HepG2 (cell line): ENCODE results near the gene RAD51. TPM values are rescaled to one million over a fixed set of nuclear protein-coding genes. Genes with fewer than 3 reads are reported as not detected.

Experiments
- AFF4 ChIP-seq: sonication (generic); formaldehyde crosslinking; IDR thresholded peaks from 2 replicates; pipeline ENCODE4 v1.4.0; 2020; ENCODE audit warnings: missing genetic modification reagents
- ARNT ChIP-seq: fragments of 450-650 bp; IDR thresholded peaks from 2 replicates; pipeline ENCODE4 v1.6.1; 2017
- ATAD3A ChIP-seq: sonication (generic); formaldehyde crosslinking; IDR thresholded peaks from 2 replicates; pipeline ENCODE4 v1.4.0; 2020; ENCODE audit warnings: missing genetic modification reagents
- CHD2 ChIP-seq: IDR thresholded peaks from 2 replicates; pipeline ENCODE4 v1.6.1; 2011; ENCODE audit warnings: low read depth, low read length, improper control_type of control experiment
- DNMT1 ChIP-seq: sonication (generic); formaldehyde crosslinking; IDR thresholded peaks from 2 replicates; pipeline ENCODE4 v1.5.1; 2020; ENCODE audit warnings: mild to moderate bottlenecking, missing genetic modification reagents
- FOSL2 ChIP-seq: sonication (generic); formaldehyde crosslinking; IDR thresholded peaks from 2 replicates; pipeline ENCODE4 v1.4.0; 2020; ENCODE audit warnings: missing genetic modification reagents
- KDM4B ChIP-seq: sonication (generic); formaldehyde crosslinking; IDR thresholded peaks from 2 replicates; pipeline ENCODE4 v1.4.0; 2020; ENCODE audit warnings: missing genetic modification reagents
- MAFG ChIP-seq: sonication (generic); formaldehyde crosslinking; IDR thresholded peaks from 2 replicates; pipeline ENCODE4 v1.5.1; 2020; ENCODE audit warnings: mild to moderate bottlenecking, missing genetic modification reagents
- NAIF1 ChIP-seq: sonication (generic); formaldehyde crosslinking; IDR thresholded peaks from 2 replicates; pipeline ENCODE4 v1.5.0; 2020; ENCODE audit warnings: mild to moderate bottlenecking, missing genetic modification reagents, borderline replicate concordance
- NR2F1 ChIP-seq, 2 experiments: fragments of 450-650 bp in 1 of 2; formaldehyde crosslinking in 1 of 2; IDR thresholded peaks; 2 replicates each; pipeline versions ENCODE4 v1.5.0 to v1.6.1; 2016 to 2020; ENCODE audit warnings: mild to moderate bottlenecking in 1 of 2, missing compliant biosample characterization in 1 of 2, missing genetic modification reagents in 1 of 2, moderate library complexity in 1 of 2
- PITX1 ChIP-seq: sonication (generic); formaldehyde crosslinking; IDR thresholded peaks from 2 replicates; pipeline ENCODE4 v1.5.1; 2020; ENCODE audit warnings: mild to moderate bottlenecking, missing genetic modification reagents
- RBM22 ChIP-seq: fragments of 200-400 bp; formaldehyde crosslinking; optimal IDR thresholded peaks from 2 replicates; pipeline ENCODE3; 2017; ENCODE audit warnings: mild to moderate bottlenecking, low read length, moderate library complexity
- SKI ChIP-seq: fragments of 450-650 bp; IDR thresholded peaks from one replicate; pipeline ENCODE4 v1.6.1; 2018; ENCODE audit warnings: mild to moderate bottlenecking; ENCODE audit not compliant: partially characterized antibody
- STAT6 ChIP-seq: sonication (generic); formaldehyde crosslinking; IDR thresholded peaks from 2 replicates; pipeline ENCODE4 v1.4.0; 2020; ENCODE audit warnings: missing genetic modification reagents, mild to moderate bottlenecking, borderline replicate concordance
- THAP8 ChIP-seq: sonication (generic); formaldehyde crosslinking; IDR thresholded peaks from 2 replicates; pipeline ENCODE4 v1.5.1; 2020; ENCODE audit warnings: missing genetic modification reagents, mild to moderate bottlenecking, borderline replicate concordance
- TRAFD1 ChIP-seq: sonication (generic); formaldehyde crosslinking; IDR thresholded peaks from 2 replicates; pipeline ENCODE4 v1.5.1; 2020; ENCODE audit warnings: missing genetic modification reagents, mild to moderate bottlenecking, borderline replicate concordance
- ZNF124 ChIP-seq: sonication (generic); formaldehyde crosslinking; IDR thresholded peaks from 2 replicates; pipeline ENCODE4 v1.4.0; 2020; ENCODE audit warnings: missing genetic modification reagents
- ZNF556 ChIP-seq: sonication (generic); formaldehyde crosslinking; IDR thresholded peaks from 2 replicates; pipeline ENCODE4 v1.4.0; 2020; ENCODE audit warnings: mild to moderate bottlenecking, missing genetic modification reagents, borderline replicate concordance
- ZNF703 ChIP-seq: sonication (generic); formaldehyde crosslinking; IDR thresholded peaks from 2 replicates; pipeline ENCODE4 v1.5.1; 2020; ENCODE audit warnings: missing genetic modification reagents, mild to moderate bottlenecking, moderate library complexity, borderline replicate concordance
- ZNF775 ChIP-seq: sonication (generic); formaldehyde crosslinking; IDR thresholded peaks from 2 replicates; pipeline ENCODE4 v1.4.0; 2020; ENCODE audit warnings: missing genetic modification reagents, mild to moderate bottlenecking, moderate library complexity, borderline replicate concordance
- ZSCAN25 ChIP-seq: sonication (generic); formaldehyde crosslinking; IDR thresholded peaks from 2 replicates; pipeline ENCODE4 v1.8.0; 2022; ENCODE audit warnings: mild to moderate bottlenecking, missing genetic modification reagents
- polyA plus RNA-seq, 8 experiments: library from polyadenylated mRNA; depleted of rRNA in 3 of 8; stranded (reverse) in 7 of 8; unstranded in 1 of 8; fragments of >200 nt; fragmentation: Illumina TruSeq in 4 of 8; extraction: Trizol in 4 of 8; gene quantifications; 2 replicates each; pipeline versions ENCODE4 v1.2.1 to v1.2.3, GENCODE V29; 2011 to 2016; ENCODE audit warnings: low read depth in 4 of 8, missing spikeins in 1 of 8, mixed read lengths in 1 of 8; ENCODE audit not compliant: insufficient read depth in 1 of 8
- total RNA-seq, 5 experiments: library from RNA; depleted of rRNA; stranded (reverse); fragments of >200 nt; fragmentation: Illumina TruSeq; extraction: Trizol; gene quantifications; 2 replicates each; pipeline ENCODE4 v1.2.3, GENCODE V29; 2016; ENCODE audit warnings: low read depth in 1 of 5

The RAD51 gene
- total and polyA plus RNA-seq, 2 of the 13 experiments (the other 11 are each of a cell fraction or from before 2014, with no cell fraction given), result 8.5 to 12.8 TPM

- no peak for TF ChIP-seq AFF4
- no peak for TF ChIP-seq ATAD3A (CRISPR knock-in tag)
- no peak for TF ChIP-seq THAP8
- TF ChIP-seq ZNF556 (CRISPR knock-in tag), result peak; percentile 58; the same call in 1 of the 2 replicates
- TF ChIP-seq KDM4B (CRISPR knock-in tag), result no peak
- no peak for TF ChIP-seq STAT6
- no peak for TF ChIP-seq ZSCAN25 (CRISPR knock-in tag)
- peak; percentile 50; the same call in 1 of the 2 replicates for TF ChIP-seq ZNF703 (CRISPR knock-in tag)
- peak; percentile 90 for TF ChIP-seq NAIF1
- no peak for TF ChIP-seq ARNT
- no peak; the same call in 1 of the 2 replicates for TF ChIP-seq FOSL2 (CRISPR knock-in tag)
- TF ChIP-seq DNMT1 (CRISPR knock-in tag), result peak; percentile 69; the same call in 1 of the 2 replicates
- TF ChIP-seq RBM22, result no peak
- TF ChIP-seq CHD2, result peak; percentile 62
- TF ChIP-seq ZNF124 (CRISPR knock-in tag), result no peak
- TF ChIP-seq PITX1, result 0 out of 2 replicates have a peak, but pooled peaks have one; percentile 43
- no peak for TF ChIP-seq NR2F1 (CRISPR knock-in tag; IDR thresholded peaks at IDR 0.05)
- no peak for TF ChIP-seq ZNF775 (CRISPR knock-in tag)
- no peak; the same call in 1 of the 2 replicates for TF ChIP-seq TRAFD1 (CRISPR knock-in tag)
- no peak for TF ChIP-seq MAFG (CRISPR knock-in tag)
- TF ChIP-seq SKI, result no peak
Measured at GRCh38 chr15:40694688-40695468, at the start of gene RAD51 (continued).
